Endothelial cell (in vitro differentiated cells): ENCODE measurements around the gene MYOM3. TPM values are rescaled to one million over a fixed set of nuclear protein-coding genes. Genes with fewer than 3 reads are reported as not detected.
"Not testable (repeated sequence)": the region's sequence is repeated elsewhere in the genome, so short reads cannot be mapped to it uniquely, and the experiment has no call there.

Experiments used
- DNase-seq: peaks from one replicate; pipeline ENCODE4 v3.0.0; 2021; ENCODE audit warnings: low spot score
- H3K27ac Mint-ChIP-seq: one replicate; pipeline ENCODE4 v1.8.0; 2021; ENCODE audit warnings: mixed read lengths, inconsistent platforms; ENCODE audit not compliant: unreplicated experiment
- H3K27me3 Mint-ChIP-seq: one replicate; pipeline ENCODE4 v1.8.0; 2021; ENCODE audit warnings: mild to moderate bottlenecking, moderate library complexity, mixed read lengths, inconsistent platforms; ENCODE audit not compliant: unreplicated experiment
- H3K36me3 Mint-ChIP-seq: one replicate; pipeline ENCODE4 v1.8.0; 2021; ENCODE audit warnings: mild to moderate bottlenecking, low read depth, mixed read lengths, inconsistent platforms; ENCODE audit not compliant: unreplicated experiment
- H3K4me1 Mint-ChIP-seq: one replicate; pipeline ENCODE4 v1.8.0; 2021; ENCODE audit warnings: mild to moderate bottlenecking, mixed read lengths, inconsistent platforms; ENCODE audit not compliant: unreplicated experiment
- H3K4me3 Mint-ChIP-seq: one replicate; pipeline ENCODE4 v1.8.0; 2021; ENCODE audit warnings: mild to moderate bottlenecking, mixed read lengths, inconsistent platforms; ENCODE audit not compliant: unreplicated experiment
- H3K9me3 Mint-ChIP-seq: one replicate; pipeline ENCODE4 v1.8.0; 2021; ENCODE audit warnings: mixed read lengths, inconsistent platforms; ENCODE audit not compliant: unreplicated experiment
- CTCF ChIP-seq: fragments of 200-600 bp; sonication (generic); IDR thresholded peaks from one replicate; pipeline ENCODE4 v1.5.0; 2021; ENCODE audit warnings: antibody characterized with exemption; ENCODE audit not compliant: unreplicated experiment
- total RNA-seq: library from RNA; stranded (reverse); fragmentation: NEBNext Ultra II Directional; extraction: Animal tissue kit (Norgen Biotek cat#: 25700); gene quantifications from one replicate; pipeline ENCODE4 v1.2.1, GENCODE V29; 2021; ENCODE audit not compliant: unreplicated experiment

Gene MYOM3
- total RNA-seq, 1 donor from 2014 or later = 0.59 TPM

GRCh38 chr1:24048205-24048869, 63.6 kb downstream of the MYOM3 start:
- TF ChIP-seq CTCF = no peak
- H3K27ac Mint-ChIP-seq = no peak overlapping the region
- H3K27me3 Mint-ChIP-seq = no peaks in the 10 kb centered on the region
- no peaks in the 10 kb centered on the region for H3K4me1 Mint-ChIP-seq
- H3K36me3 Mint-ChIP-seq = no peaks in the 10 kb centered on the region
- no peaks in the 10 kb centered on the region for H3K9me3 Mint-ChIP-seq
- H3K4me3 Mint-ChIP-seq = no peak overlapping the region
- DNase-seq = no peak

DNA sequence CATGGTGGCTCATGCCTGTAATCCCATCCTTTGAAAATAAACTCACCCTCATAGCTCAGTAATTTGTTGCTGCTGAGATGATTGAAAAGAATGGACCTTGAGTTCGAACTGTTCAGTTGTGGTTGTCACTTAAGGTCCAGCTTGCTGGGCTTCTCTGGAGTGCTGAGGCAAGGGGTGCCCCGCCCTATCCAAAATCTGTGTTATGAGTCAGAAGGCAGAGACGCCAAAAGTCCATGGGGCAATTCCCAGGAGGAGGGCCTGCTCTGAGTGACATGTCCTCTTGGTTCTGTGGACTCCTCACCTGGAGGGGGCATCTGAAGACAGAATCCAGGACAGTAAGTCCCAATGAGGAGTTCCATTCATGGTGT, 64.8 kb downstream of the MYOM3 start:
- no peak overlapping the region for H3K27ac Mint-ChIP-seq
- DNase-seq = no peak
- no peaks in the 10 kb centered on the region for H3K4me1 Mint-ChIP-seq
- peaks cover 1% of the 10 kb centered on the region for H3K27me3 Mint-ChIP-seq
- TF ChIP-seq CTCF = no peak
- H3K4me3 Mint-ChIP-seq = no peak overlapping the region
- no peaks in the 10 kb centered on the region for H3K9me3 Mint-ChIP-seq
- no peaks in the 10 kb centered on the region for H3K36me3 Mint-ChIP-seq

GRCh38 chr1:24045771-24046170, 66.2 kb downstream of the MYOM3 start:
- Mint-ChIP-seq H3K4me3 (no peak overlapping the region), H3K27me3 (peaks cover 1% of the 10 kb centered on the region), H3K36me3 (no peaks in the 10 kb centered on the region), H3K9me3 (no peaks in the 10 kb centered on the region), H3K4me1 (no peaks in the 10 kb centered on the region), H3K27ac (no peak overlapping the region)
- TF ChIP-seq CTCF = no peak
- DNase-seq = no peak

- not testable (repeated sequence) for H3K4me1 Mint-ChIP-seq, DNase-seq, H3K9me3 Mint-ChIP-seq, H3K4me3 Mint-ChIP-seq, H3K36me3 Mint-ChIP-seq, H3K27me3 Mint-ChIP-seq, H3K27ac Mint-ChIP-seq
These were observed 67.3 kb downstream of the MYOM3 start for GRCh38 chr1:24044672-24045071.

- peaks cover 1% of the 10 kb centered on the region for H3K27me3 Mint-ChIP-seq
- DNase-seq = no peak
- no peaks in the 10 kb centered on the region for H3K4me1 Mint-ChIP-seq
- no peak overlapping the region for H3K27ac Mint-ChIP-seq
- TF ChIP-seq CTCF = no peak
- no peaks in the 10 kb centered on the region for H3K36me3 Mint-ChIP-seq
- H3K4me3 Mint-ChIP-seq = no peak overlapping the region
- no peaks in the 10 kb centered on the region for H3K9me3 Mint-ChIP-seq
These were observed 68.4 kb downstream of the MYOM3 start for GRCh38 chr1:24043345-24044032.
